Fibroblast of upper back skin (primary cell): ENCODE measurements around the gene MRI1.
A peak's percentile ranks its signal among the peaks of the same experiment; 100 is the strongest.
"Not testable (repeated sequence)": the region's sequence is repeated elsewhere in the genome, so short reads cannot be mapped to it uniquely, and the experiment has no call there.

ENCODE experiments used
- DNase-seq: peaks from one replicate; pipeline ENCODE4 v3.0.0-alpha.2; 2013

The MRI1 gene

GRCh38 chr19:13764101-13764807 lies at the start of gene MRI1:
Gene MRI1 (plus strand): TSS chr19:13764522. CDS start chr19:13764589, 67 bp downstream.
- DNase-seq = peak; percentile 67

GRCh38 chr19:13717194-13717643 lies 47.1 kb upstream of the MRI1 start:
- no peak for DNase-seq

GRCh38 chr19:13718733-13719132 lies 45.6 kb upstream of the MRI1 start:
- peak; percentile 79 for DNase-seq

- DNase-seq = no peak
Measured at GRCh38 chr19:13722146-13722545, 42.2 kb upstream of the MRI1 start.

- peak; percentile 5 for DNase-seq
Measured at GRCh38 chr19:13723206-13723605, 41.1 kb upstream of the MRI1 start.

GRCh38 chr19:13726323-13726722 lies 38.0 kb upstream of the MRI1 start:
- DNase-seq = no peak

GRCh38 chr19:13727798-13728197 lies 36.5 kb upstream of the MRI1 start:
- peak; percentile 77 for DNase-seq

- DNase-seq = peak; percentile 36
Measured at GRCh38 chr19:13729859-13730258, 34.5 kb upstream of the MRI1 start.

- peak; percentile 98 for DNase-seq
Measured at GRCh38 chr19:13731147-13731964, 33.0 kb upstream of the MRI1 start.

- no peak for DNase-seq
Measured at GRCh38 chr19:13732337-13732736, 32.0 kb upstream of the MRI1 start.

- no peak for DNase-seq
Measured at GRCh38 chr19:13734751-13735150, 29.6 kb upstream of the MRI1 start.

- DNase-seq = no peak
Measured at GRCh38 chr19:13738073-13738472, 26.2 kb upstream of the MRI1 start.

- DNase-seq = no peak
Measured at GRCh38 chr19:13741893-13742292, 22.4 kb upstream of the MRI1 start.

GRCh38 chr19:13742756-13743155 lies 21.6 kb upstream of the MRI1 start:
- no peak for DNase-seq

GRCh38 chr19:13744174-13744573 lies 20.1 kb upstream of the MRI1 start:
- no peak for DNase-seq

GRCh38 chr19:13747098-13747453 lies 17.2 kb upstream of the MRI1 start:
- DNase-seq = no peak

GRCh38 chr19:13748169-13748828 lies 16.0 kb upstream of the MRI1 start:
- no peak for DNase-seq

GRCh38 chr19:13751436-13751835 lies 12.9 kb upstream of the MRI1 start:
- DNase-seq = no peak

- DNase-seq = not testable (repeated sequence)
Measured at GRCh38 chr19:13753622-13754021, 10.7 kb upstream of the MRI1 start.

- DNase-seq = no peak
Measured at GRCh38 chr19:13756210-13756609, 8.1 kb upstream of the MRI1 start.

GRCh38 chr19:13757805-13758772 lies 6.2 kb upstream of the MRI1 start:
- DNase-seq = no peak

- DNase-seq = no peak
Measured at GRCh38 chr19:13758795-13759194, 5.5 kb upstream of the MRI1 start.

GRCh38 chr19:13761423-13761822 lies 2.9 kb upstream of the MRI1 start:
- no peak for DNase-seq
